ENCODE measurements around the gene SYPL2. TPM values are rescaled to one million over a fixed set of nuclear protein-coding genes. Genes with fewer than 3 reads are reported as not detected.

The SYPL2 gene
- total and polyA plus RNA-seq, 2 donors (not counting 3 experiments of a cell fraction or from before 2014, with no cell fraction given) = not detected

- FAIRE-seq (no peak), DNase-seq (ENCODE audit: low read depth, low spot score) (no peak)
- no peak overlapping the region for H3K9ac ChIP-seq (replicated peaks; ENCODE audit: extremely low read depth, insufficient read depth, low read length)
- H4K20me1 ChIP-seq (replicated peaks; ENCODE audit: control insufficient read depth, extremely low read depth, insufficient read depth, low read length) = no peaks in the 10 kb centered on the region
- H3K4me2 ChIP-seq (ENCODE audit: insufficient read depth, low read length) = no peak overlapping the region
- intact Hi-C loops (cut with micrococcal nuclease) (no loop called here), dilution Hi-C loops (cut with MboI; ENCODE audit: extremely low pct_ligation_motif_present, low sequenced_read_pairs) (no loop called here)
- BruUV-seq (replicated peaks) = no TSS peak
- TF ChIP-seq FOS (IDR thresholded peaks at IDR 0.05; ENCODE audit: borderline replicate concordance, insufficient read depth, low read length) (no peak), CTCF (IDR thresholded peaks at IDR 0.05; ENCODE audit: extremely low read depth in 1 of 2, insufficient read depth in 1 of 2, low read depth in 1 of 2, low read length in 2 of 2) (no peak), MAX (IDR thresholded peaks at IDR 0.05; ENCODE audit: insufficient read depth, insufficient read length) (no peak), MYC (IDR thresholded peaks at IDR 0.05; ENCODE audit: low read depth, low read length) (no peak), POLR2A (IDR thresholded peaks at IDR 0.05; ENCODE audit: low read depth, low read length) (no peak), JUN (IDR thresholded peaks at IDR 0.05; ENCODE audit: borderline replicate concordance, insufficient read depth, insufficient read length, low read depth) (no peak)
- no peaks in the 10 kb centered on the region for H3K9me3 ChIP-seq (replicated peaks; ENCODE audit: control insufficient read depth, insufficient read depth, low read length)
- H2AFZ ChIP-seq (ENCODE audit: low read depth, low read length) = no peak overlapping the region
- CTCF ChIA-PET = interaction anchor here (1.0 to 23.0 kb wide), 4 partner anchors 9 to 29 kb away, joined by 3 to 955 read pairs (median 5); partner anchors contain the start of gene GPR61
- H3K9me1 ChIP-seq (replicated peaks; ENCODE audit: control insufficient read depth, extremely low read depth, insufficient read depth, low read length) = no peaks in the 10 kb centered on the region
- peaks cover 0 to 2% of the 10 kb centered on the region in 2 experiments for H3K27me3 ChIP-seq (ENCODE audit: control insufficient read depth in 2 of 2, insufficient read depth in 2 of 2, low read length in 2 of 2)
- H3K4me3 ChIP-seq (replicated peaks in 1 of 3; ENCODE audit: insufficient read depth in 1 of 3, low read depth in 1 of 3, low read length in 3 of 3) = no peak overlapping the region
- no peak overlapping the region for H3K27ac ChIP-seq (ENCODE audit: insufficient read depth, low read depth, low read length)
- H3K36me3 ChIP-seq (ENCODE audit: control insufficient read depth in 2 of 2, extremely low read depth in 1 of 2, insufficient read depth in 2 of 2, low read length in 2 of 2) = peaks cover 0 to 2% of the 10 kb centered on the region in 2 experiments
- POLR2A ChIA-PET = no interaction called here
- H3K4me1 ChIP-seq (ENCODE audit: control insufficient read depth, extremely low read depth, insufficient read depth, low read length) = peaks cover 7% of the 10 kb centered on the region
- peaks cover 2% of the 10 kb centered on the region for H3K79me2 ChIP-seq (ENCODE audit: control insufficient read depth, insufficient read depth, low read length)
Measured at GRCh38 chr1:109501644-109502363, 35.5 kb downstream of the SYPL2 start.
